ENCODE data around the gene UBLCP1.
A peak's percentile ranks its signal among the peaks of the same experiment; 100 is the strongest.
"Not testable (repeated sequence)": the region's sequence is repeated elsewhere in the genome, so short reads cannot be mapped to it uniquely, and the experiment has no call there.

UBLCP1 gene

DNA sequence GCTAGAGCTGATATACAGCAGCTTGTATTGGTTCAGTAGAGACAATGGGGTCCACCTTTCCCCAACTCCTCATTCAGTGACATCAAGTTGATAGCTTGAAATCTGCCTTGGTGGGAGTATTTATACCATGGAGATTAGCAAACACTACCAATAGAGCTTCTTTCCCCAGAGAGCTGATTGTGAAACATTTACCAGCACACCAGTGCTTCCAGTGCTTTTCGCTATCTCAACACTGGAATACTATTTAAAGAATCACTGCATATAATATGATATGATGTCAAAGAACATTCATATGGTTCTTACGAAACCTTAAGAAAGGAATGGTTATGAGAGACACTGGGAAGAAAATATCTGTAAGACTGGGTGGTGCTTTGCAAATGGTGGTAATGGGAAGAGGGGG lies 31.9 kb upstream of the UBLCP1 start:
- Histone ChIP-seq H3K4me3 (replicated peaks; ENCODE audit: insufficient read depth, low read length) (no peak overlapping the region), H3K27me3 (ENCODE audit: insufficient read depth, poor library complexity, severe bottlenecking) (no peaks in the 10 kb centered on the region), H3K27ac (replicated peaks) (no peak overlapping the region)
- no peak for DNase-seq (ENCODE audit: low read depth in 1 of 2, low spot score in 1 of 2)
- TF ChIP-seq, protein P1, sequence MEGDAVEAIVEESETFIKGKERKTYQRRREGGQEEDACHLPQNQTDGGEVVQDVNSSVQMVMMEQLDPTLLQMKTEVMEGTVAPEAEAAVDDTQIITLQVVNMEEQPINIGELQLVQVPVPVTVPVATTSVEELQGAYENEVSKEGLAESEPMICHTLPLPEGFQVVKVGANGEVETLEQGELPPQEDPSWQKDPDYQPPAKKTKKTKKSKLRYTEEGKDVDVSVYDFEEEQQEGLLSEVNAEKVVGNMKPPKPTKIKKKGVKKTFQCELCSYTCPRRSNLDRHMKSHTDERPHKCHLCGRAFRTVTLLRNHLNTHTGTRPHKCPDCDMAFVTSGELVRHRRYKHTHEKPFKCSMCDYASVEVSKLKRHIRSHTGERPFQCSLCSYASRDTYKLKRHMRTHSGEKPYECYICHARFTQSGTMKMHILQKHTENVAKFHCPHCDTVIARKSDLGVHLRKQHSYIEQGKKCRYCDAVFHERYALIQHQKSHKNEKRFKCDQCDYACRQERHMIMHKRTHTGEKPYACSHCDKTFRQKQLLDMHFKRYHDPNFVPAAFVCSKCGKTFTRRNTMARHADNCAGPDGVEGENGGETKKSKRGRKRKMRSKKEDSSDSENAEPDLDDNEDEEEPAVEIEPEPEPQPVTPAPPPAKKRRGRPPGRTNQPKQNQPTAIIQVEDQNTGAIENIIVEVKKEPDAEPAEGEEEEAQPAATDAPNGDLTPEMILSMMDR (IDR thresholded peaks at IDR 0.05; ENCODE audit: insufficient read depth, low read length), result no peak
- no peak for TF ChIP-seq POLR2AphosphoS5 (IDR thresholded peaks at IDR 0.05; ENCODE audit: low read depth)
- TF ChIP-seq, protein P2, sequence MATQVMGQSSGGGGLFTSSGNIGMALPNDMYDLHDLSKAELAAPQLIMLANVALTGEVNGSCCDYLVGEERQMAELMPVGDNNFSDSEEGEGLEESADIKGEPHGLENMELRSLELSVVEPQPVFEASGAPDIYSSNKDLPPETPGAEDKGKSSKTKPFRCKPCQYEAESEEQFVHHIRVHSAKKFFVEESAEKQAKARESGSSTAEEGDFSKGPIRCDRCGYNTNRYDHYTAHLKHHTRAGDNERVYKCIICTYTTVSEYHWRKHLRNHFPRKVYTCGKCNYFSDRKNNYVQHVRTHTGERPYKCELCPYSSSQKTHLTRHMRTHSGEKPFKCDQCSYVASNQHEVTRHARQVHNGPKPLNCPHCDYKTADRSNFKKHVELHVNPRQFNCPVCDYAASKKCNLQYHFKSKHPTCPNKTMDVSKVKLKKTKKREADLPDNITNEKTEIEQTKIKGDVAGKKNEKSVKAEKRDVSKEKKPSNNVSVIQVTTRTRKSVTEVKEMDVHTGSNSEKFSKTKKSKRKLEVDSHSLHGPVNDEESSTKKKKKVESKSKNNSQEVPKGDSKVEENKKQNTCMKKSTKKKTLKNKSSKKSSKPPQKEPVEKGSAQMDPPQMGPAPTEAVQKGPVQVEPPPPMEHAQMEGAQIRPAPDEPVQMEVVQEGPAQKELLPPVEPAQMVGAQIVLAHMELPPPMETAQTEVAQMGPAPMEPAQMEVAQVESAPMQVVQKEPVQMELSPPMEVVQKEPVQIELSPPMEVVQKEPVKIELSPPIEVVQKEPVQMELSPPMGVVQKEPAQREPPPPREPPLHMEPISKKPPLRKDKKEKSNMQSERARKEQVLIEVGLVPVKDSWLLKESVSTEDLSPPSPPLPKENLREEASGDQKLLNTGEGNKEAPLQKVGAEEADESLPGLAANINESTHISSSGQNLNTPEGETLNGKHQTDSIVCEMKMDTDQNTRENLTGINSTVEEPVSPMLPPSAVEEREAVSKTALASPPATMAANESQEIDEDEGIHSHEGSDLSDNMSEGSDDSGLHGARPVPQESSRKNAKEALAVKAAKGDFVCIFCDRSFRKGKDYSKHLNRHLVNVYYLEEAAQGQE (IDR thresholded peaks at IDR 0.05; ENCODE audit: insufficient replicate concordance, low read depth), result no peak
- TF ChIP-seq GABPA (IDR thresholded peaks at IDR 0.05; ENCODE audit: low read depth), result no peak
- no peak for TF ChIP-seq SPI1 (IDR thresholded peaks at IDR 0.05; ENCODE audit: borderline replicate concordance, low read depth)

GRCh38 chr5:159235871-159236520 lies 27.1 kb upstream of the UBLCP1 start:
- H3K27me3 ChIP-seq (ENCODE audit: insufficient read depth, poor library complexity, severe bottlenecking); DNase-seq (ENCODE audit: low read depth in 1 of 2, low spot score in 1 of 2); H3K27ac ChIP-seq (replicated peaks); H3K4me3 ChIP-seq (replicated peaks; ENCODE audit: insufficient read depth, low read length): not testable (repeated sequence)

DNA sequence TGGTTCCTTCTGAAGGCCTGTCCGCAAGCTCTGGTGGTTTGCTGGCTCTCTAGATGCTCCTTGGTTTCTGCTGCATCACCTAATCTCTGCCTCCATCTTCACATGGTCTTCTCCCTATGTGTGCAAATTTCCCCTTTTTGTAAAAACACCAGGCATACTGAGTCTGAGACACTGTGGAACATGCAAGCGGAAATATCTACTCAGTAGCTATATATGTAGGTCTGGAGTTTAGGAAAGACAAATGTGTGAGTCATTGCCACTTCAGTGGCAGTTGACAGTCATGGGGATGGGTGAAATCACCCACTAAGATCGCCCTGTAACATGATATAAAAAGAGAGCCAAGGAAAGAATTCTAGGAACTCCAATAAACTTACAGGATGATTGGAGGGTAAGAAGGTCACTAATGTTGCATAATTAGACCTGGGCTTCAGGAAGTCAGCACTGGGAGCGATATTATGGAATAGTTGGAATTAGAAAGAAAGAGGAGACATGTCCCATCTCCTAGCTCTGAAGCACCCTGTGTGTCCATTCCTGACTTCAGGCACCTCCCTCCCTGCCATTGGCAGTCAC lies 22.7 kb upstream of the UBLCP1 start:
- peak in 1 of 2 experiments; percentile 25 for DNase-seq (ENCODE audit: low read depth in 1 of 2, low spot score in 1 of 2)
- Histone ChIP-seq H3K27me3 (ENCODE audit: insufficient read depth, poor library complexity, severe bottlenecking) (no peaks in the 10 kb centered on the region), H3K4me3 (replicated peaks; ENCODE audit: insufficient read depth, low read length) (no peak overlapping the region), H3K27ac (replicated peaks) (no peak overlapping the region)
- no peak for TF ChIP-seq POLR2AphosphoS5 (IDR thresholded peaks at IDR 0.05; ENCODE audit: low read depth)
- TF ChIP-seq, protein P1 (IDR thresholded peaks at IDR 0.05; ENCODE audit: insufficient read depth, low read length), result no peak

DNA sequence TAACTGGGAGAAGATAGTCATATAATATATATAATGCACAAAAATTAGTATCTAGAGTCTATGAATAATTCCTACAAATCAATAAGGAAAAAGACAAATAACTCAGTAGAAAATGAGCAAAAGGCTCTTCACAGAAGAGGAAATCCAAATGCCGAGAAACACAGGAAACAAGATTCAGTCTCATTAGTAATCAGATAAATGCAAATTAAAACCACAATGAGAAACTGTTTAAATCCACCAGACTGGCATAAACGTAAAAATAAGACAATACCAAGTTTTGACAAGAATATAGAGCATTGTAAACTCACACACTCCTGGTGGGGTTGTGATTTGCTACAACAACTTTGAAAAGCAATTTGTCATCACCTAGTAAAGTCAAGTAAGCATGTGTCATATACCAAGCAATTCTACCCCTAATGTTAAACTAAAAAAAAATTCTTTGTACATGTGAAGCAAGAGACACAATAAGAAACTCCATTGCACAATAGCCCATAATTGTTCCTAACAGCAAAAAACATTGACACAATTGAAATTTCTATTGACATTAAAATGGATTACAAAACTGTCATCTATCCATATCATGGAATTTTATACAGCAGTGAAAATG lies 21.0 kb upstream of the UBLCP1 start:
- Histone ChIP-seq H3K4me3 (replicated peaks; ENCODE audit: insufficient read depth, low read length) (no peak overlapping the region), H3K27ac (replicated peaks) (no peak overlapping the region), H3K27me3 (ENCODE audit: insufficient read depth, poor library complexity, severe bottlenecking) (no peaks in the 10 kb centered on the region)
- DNase-seq (ENCODE audit: low read depth in 1 of 2, low spot score in 1 of 2), result no peak
- TF ChIP-seq, protein P2 (IDR thresholded peaks at IDR 0.05; ENCODE audit: insufficient replicate concordance, low read depth), result no peak
- TF ChIP-seq SPI1 (IDR thresholded peaks at IDR 0.05; ENCODE audit: borderline replicate concordance, low read depth), result no peak
- TF ChIP-seq POLR2AphosphoS5 (IDR thresholded peaks at IDR 0.05; ENCODE audit: low read depth), result no peak
- TF ChIP-seq, protein P1 (IDR thresholded peaks at IDR 0.05; ENCODE audit: insufficient read depth, low read length), result no peak
- no peak for TF ChIP-seq GABPA (IDR thresholded peaks at IDR 0.05; ENCODE audit: low read depth)
